ENCODE results near the gene SHPK.

DNA sequence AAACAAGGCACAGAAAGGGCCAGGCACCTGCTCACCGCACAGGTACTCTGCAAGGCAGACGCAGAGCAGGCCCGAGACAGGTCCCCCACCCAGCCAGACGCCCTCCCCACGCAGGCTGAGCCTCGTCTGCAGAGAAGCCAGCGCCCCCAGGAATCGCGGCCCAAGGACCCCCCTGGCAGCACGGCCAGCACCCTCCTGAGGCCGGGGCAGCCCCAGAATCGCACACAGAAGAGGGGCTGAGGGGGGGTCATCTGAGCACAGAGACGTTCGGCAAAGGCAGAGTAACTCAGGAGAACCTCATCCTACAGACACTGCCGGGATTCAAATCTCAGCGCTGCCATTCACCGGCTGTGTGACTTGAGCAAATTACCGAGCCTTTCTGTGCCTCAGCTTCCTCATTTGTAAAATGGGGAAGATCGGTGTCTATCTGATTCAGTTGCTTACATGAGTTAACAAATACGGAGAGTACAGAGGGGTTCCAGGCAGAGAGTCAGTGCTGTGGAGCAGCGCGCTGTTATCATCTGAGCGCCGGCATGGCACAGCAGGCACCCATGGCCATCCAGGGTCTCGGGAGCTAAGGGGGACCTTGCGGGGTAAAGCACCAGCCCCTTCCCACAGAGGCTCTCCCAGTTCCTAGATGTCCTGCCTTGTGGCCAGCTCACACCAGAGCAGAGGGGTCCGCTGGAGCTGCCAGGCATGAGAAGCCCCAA lies 42.9 kb upstream of the SHPK start:
- TF ChIP-seq EZH2 (IDR thresholded peaks at IDR 0.05) (no peak), POLR2AphosphoS5 (IDR thresholded peaks at IDR 0.05; ENCODE audit: borderline replicate concordance, low read depth, low read length) (no peak), FOXP2 (optimal IDR thresholded peaks at IDR 0.05; ENCODE audit: control extremely low read depth, extremely low read length, insufficient read depth) (no peak)
